ENCODE results near the gene RNF135. TPM values are rescaled to one million over a fixed set of nuclear protein-coding genes. Genes with fewer than 3 reads are reported as not detected.
"Not testable (repeated sequence)": the region's sequence is repeated elsewhere in the genome, so short reads cannot be mapped to it uniquely, and the experiment has no call there.

RNF135 gene
- total RNA-seq, 1 experiment from 2014 or later: 31.0 TPM

DNA sequence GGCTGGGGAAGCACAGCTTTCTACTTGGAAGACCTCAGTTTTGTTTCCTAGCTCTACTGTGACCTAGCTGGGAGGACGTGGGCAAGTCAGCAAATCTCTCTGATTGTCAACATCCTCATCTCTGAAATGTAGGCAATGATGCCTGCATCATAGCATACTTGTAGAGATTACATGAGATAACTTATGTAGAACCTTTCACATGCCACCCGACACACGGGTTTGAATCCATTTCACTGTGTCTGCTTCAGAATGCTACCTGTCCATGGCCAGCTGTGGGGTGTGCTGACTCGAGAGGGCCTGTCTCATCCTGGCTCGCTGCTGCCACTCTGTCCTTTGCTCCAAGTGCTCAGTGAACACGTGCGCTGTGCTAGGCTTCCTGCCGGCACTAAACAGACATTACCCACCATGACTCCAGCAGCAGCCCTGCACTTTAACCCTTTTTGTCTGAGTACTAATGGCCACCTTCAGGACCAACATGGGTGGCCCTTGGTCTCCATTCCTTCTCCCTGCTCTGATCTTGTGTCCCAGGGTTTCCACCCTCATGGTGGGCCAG lies 41.7 kb upstream of the RNF135 start:
- TF ChIP-seq CTCF (IDR thresholded peaks at IDR 0.05; ENCODE audit: unreplicated experiment): no peak
- no TSS peak for BruUV-seq (replicated peaks)
- ChIA-PET CTCF (interaction anchor here (0.6 to 1.6 kb wide), 2 partner anchors 31 to 520 kb away, joined by 3 read pairs; no protein-coding TSS in a partner anchor), POLR2A (interaction anchor here (1.0 to 1.4 kb wide), 2 partner anchors 42 to 53 kb away, joined by 4 to 5 read pairs; partner anchors contain the start of gene RNF135)
- Mint-ChIP-seq H3K4me3 (ENCODE audit: unreplicated experiment) (no peak overlapping the region), H3K27me3 (ENCODE audit: insufficient read depth, unreplicated experiment) (peaks cover 11% of the 10 kb centered on the region), H3K36me3 (ENCODE audit: insufficient read depth, unreplicated experiment) (no peaks in the 10 kb centered on the region), H3K9me3 (ENCODE audit: unreplicated experiment) (no peaks in the 10 kb centered on the region), H3K27ac (ENCODE audit: low read depth, unreplicated experiment) (no peak overlapping the region), H3K4me1 (ENCODE audit: insufficient read depth, unreplicated experiment) (no peaks in the 10 kb centered on the region)
- DNase-seq (ENCODE audit: unreplicated experiment): no peak
- intact Hi-C loops (cut with micrococcal nuclease): no loop called here

DNA sequence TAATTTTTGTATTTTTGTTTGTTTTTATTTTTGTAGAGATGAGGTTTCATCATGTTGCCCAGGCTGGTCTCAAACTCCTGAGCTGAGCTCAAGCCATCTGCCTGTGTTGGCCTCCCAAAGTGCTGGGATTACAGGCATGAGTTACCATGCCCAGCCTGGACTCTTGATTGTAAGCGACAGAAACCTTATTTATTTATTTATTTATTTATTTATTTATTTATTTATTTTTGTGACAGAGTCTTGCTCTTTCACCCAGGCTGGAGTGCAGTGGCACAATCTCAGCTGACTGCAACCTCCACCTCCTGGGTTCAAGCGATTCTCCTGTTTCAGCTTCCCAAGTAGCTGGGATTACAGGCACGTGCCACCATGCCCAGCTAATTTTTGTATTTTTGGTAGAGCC lies 41.0 kb upstream of the RNF135 start:
- H3K4me3 Mint-ChIP-seq (ENCODE audit: unreplicated experiment); intact Hi-C loops (cut with micrococcal nuclease); DNase-seq (ENCODE audit: unreplicated experiment); H3K36me3 Mint-ChIP-seq (ENCODE audit: insufficient read depth, unreplicated experiment); H3K9me3 Mint-ChIP-seq (ENCODE audit: unreplicated experiment); BruUV-seq (replicated peaks); H3K27ac Mint-ChIP-seq (ENCODE audit: low read depth, unreplicated experiment); CTCF ChIA-PET; H3K4me1 Mint-ChIP-seq (ENCODE audit: insufficient read depth, unreplicated experiment): not testable (repeated sequence)
- POLR2A ChIA-PET: interaction anchor here (1.4 kb wide), 1 partner anchor 41 kb away, joined by 4 read pairs; the partner anchor contains the start of gene RNF135
- peaks cover 11% of the 10 kb centered on the region for H3K27me3 Mint-ChIP-seq (ENCODE audit: insufficient read depth, unreplicated experiment)

DNA sequence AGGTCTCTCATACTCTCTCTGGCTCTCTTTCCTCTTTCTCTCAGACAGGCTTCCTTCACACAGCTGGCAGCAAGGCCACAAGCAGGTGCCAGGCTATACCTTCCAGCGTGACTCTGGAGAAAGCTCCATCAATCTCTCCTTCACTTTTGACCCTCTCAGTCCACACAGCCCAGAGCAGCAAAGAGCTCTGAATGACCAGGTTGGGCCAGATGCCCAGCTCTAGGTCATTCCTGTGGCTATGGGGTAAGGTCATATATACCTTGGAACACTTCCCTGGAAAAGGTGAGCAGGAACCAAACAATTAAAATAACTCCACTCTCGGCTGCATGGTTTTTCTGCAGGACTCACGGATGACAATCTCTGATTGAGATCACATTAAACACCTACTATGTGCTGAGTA lies 40.3 kb upstream of the RNF135 start:
- intact Hi-C loops (cut with micrococcal nuclease): no loop called here
- no peaks in the 10 kb centered on the region for H3K4me1 Mint-ChIP-seq (ENCODE audit: insufficient read depth, unreplicated experiment)
- DNase-seq (ENCODE audit: unreplicated experiment): no peak
- POLR2A ChIA-PET: no interaction called here
- no peak for TF ChIP-seq CTCF (IDR thresholded peaks at IDR 0.05; ENCODE audit: unreplicated experiment)
- no peak overlapping the region for H3K27ac Mint-ChIP-seq (ENCODE audit: low read depth, unreplicated experiment)
- no peaks in the 10 kb centered on the region for H3K9me3 Mint-ChIP-seq (ENCODE audit: unreplicated experiment)
- no TSS peak for BruUV-seq (replicated peaks)
- no peaks in the 10 kb centered on the region for H3K36me3 Mint-ChIP-seq (ENCODE audit: insufficient read depth, unreplicated experiment)
- no peak overlapping the region for H3K4me3 Mint-ChIP-seq (ENCODE audit: unreplicated experiment)
- peaks cover 4% of the 10 kb centered on the region for H3K27me3 Mint-ChIP-seq (ENCODE audit: insufficient read depth, unreplicated experiment)
- CTCF ChIA-PET: no interaction called here

DNA sequence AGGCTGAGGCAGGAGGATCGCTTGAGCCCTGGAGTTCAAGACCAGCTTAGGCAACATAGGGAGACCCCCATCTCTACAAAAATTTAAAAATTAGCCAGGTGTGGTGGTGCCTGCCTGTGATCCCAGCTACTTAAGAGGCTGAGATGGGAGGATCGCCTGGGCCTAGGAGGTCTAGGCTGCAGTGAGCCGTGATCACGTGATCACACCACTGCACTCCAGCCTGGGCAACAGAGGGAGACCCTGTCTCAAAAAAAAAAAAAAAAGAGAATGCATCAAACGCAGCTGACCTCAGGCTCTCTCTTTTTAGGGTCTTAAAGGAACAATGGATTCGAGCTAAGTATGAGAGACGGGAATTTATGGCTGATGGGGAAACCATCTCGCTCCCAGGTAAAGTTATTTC lies 39.3 kb upstream of the RNF135 start:
- BruUV-seq (replicated peaks); H3K27me3 Mint-ChIP-seq (ENCODE audit: insufficient read depth, unreplicated experiment); H3K27ac Mint-ChIP-seq (ENCODE audit: low read depth, unreplicated experiment); H3K9me3 Mint-ChIP-seq (ENCODE audit: unreplicated experiment); H3K4me3 Mint-ChIP-seq (ENCODE audit: unreplicated experiment); H3K36me3 Mint-ChIP-seq (ENCODE audit: insufficient read depth, unreplicated experiment); intact Hi-C loops (cut with micrococcal nuclease); DNase-seq (ENCODE audit: unreplicated experiment); H3K4me1 Mint-ChIP-seq (ENCODE audit: insufficient read depth, unreplicated experiment): not testable (repeated sequence)
- POLR2A ChIA-PET: interaction anchor here (0.9 kb wide), 1 partner anchor 10 kb away, joined by 4 read pairs; no protein-coding TSS in a partner anchor
- CTCF ChIA-PET: interaction anchor here (0.9 kb wide), 1 partner anchor 39 kb away, joined by 4 read pairs; the partner anchor contains the start of gene RNF135

DNA sequence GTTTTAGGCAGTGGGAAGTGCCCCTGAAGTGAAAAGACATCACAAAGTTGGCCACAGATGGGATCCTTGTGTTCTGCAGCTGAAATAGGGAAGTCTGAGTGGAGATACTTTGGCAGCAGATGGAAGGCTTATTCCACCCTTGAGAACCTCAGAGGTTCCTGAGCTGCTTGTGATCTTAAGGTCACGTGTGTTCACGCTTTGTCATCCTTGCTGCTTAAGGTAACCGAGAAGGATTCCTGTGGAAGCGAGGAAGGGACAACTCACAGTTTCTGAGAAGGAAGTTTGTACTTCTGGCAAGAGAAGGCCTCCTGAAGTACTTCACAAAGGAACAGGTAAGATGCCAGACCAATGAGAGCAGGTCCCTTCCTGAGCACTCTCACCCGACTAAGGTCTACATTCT lies 36.9 kb upstream of the RNF135 start:
- Mint-ChIP-seq H3K4me3 (ENCODE audit: unreplicated experiment) (no peak overlapping the region), H3K4me1 (ENCODE audit: insufficient read depth, unreplicated experiment) (no peaks in the 10 kb centered on the region), H3K27ac (ENCODE audit: low read depth, unreplicated experiment) (no peak overlapping the region), H3K27me3 (ENCODE audit: insufficient read depth, unreplicated experiment) (no peaks in the 10 kb centered on the region), H3K36me3 (ENCODE audit: insufficient read depth, unreplicated experiment) (no peaks in the 10 kb centered on the region), H3K9me3 (ENCODE audit: unreplicated experiment) (no peaks in the 10 kb centered on the region)
- no TSS peak for BruUV-seq (replicated peaks)
- TF ChIP-seq CTCF (IDR thresholded peaks at IDR 0.05; ENCODE audit: unreplicated experiment): no peak
- ChIA-PET POLR2A (no interaction called here), CTCF (no interaction called here)
- intact Hi-C loops (cut with micrococcal nuclease): no loop called here
- DNase-seq (ENCODE audit: unreplicated experiment): no peak

Data from MCF 10A (cell line).